ENCODE results near the gene SCLT1. TPM values are rescaled to one million over a fixed set of nuclear protein-coding genes. Genes with fewer than 3 reads are reported as not detected.

The SCLT1 gene
- total and polyA plus RNA-seq, 2 donors = 16.9 to 45.2 TPM

GRCh38 chr4:128879971-128880370, 213.4 kb downstream of the SCLT1 start:
- Histone ChIP-seq H3K9me3 (ENCODE audit: control insufficient read depth in 2 of 2, insufficient read depth in 1 of 2, low read length in 1 of 2) (no peaks in the 10 kb centered on the region), H3K36me3 (ENCODE audit: control insufficient read depth in 2 of 2, insufficient read depth in 2 of 2, low read length in 1 of 2) (peaks cover 0 to 14% of the 10 kb centered on the region in 2 donors), H3K27me3 (ENCODE audit: control insufficient read depth in 2 of 2, insufficient read depth in 1 of 2, low read length in 1 of 2) (no peaks in the 10 kb centered on the region), H3K4me1 (ENCODE audit: control insufficient read depth in 2 of 2, insufficient read depth in 2 of 2, low read length in 2 of 2) (no peaks in the 10 kb centered on the region), H3K27ac (ENCODE audit: low read depth in 1 of 2, low read length in 1 of 2) (no peak overlapping the region), H3K4me3 (ENCODE audit: low read length in 2 of 2) (no peak overlapping the region)
- no peak for DNase-seq (ENCODE audit: low read depth in 6 of 9, low spot score in 9 of 9)
- 96% methylated on average over 2 of the region's 2 CpGs for WGBS

- no peak overlapping the region for H3K27ac ChIP-seq (ENCODE audit: low read depth in 1 of 2, low read length in 1 of 2)
- H3K4me3 ChIP-seq (ENCODE audit: low read length in 2 of 2) = no peak overlapping the region
- H3K36me3 ChIP-seq (ENCODE audit: control insufficient read depth in 2 of 2, insufficient read depth in 2 of 2, low read length in 1 of 2) = peaks cover 0 to 16% of the 10 kb centered on the region in 2 donors
- H3K4me1 ChIP-seq (ENCODE audit: control insufficient read depth in 2 of 2, insufficient read depth in 2 of 2, low read length in 2 of 2) = no peaks in the 10 kb centered on the region
- H3K9me3 ChIP-seq (ENCODE audit: control insufficient read depth in 2 of 2, insufficient read depth in 1 of 2, low read length in 1 of 2) = no peaks in the 10 kb centered on the region
- 95% methylated on average over 2 of the region's 2 CpGs for WGBS
- DNase-seq (ENCODE audit: low read depth in 6 of 9, low spot score in 9 of 9) = no peak
- no peaks in the 10 kb centered on the region for H3K27me3 ChIP-seq (ENCODE audit: control insufficient read depth in 2 of 2, insufficient read depth in 1 of 2, low read length in 1 of 2)
These were observed 214.1 kb downstream of the SCLT1 start for GRCh38 chr4:128879283-128879682.

DNA sequence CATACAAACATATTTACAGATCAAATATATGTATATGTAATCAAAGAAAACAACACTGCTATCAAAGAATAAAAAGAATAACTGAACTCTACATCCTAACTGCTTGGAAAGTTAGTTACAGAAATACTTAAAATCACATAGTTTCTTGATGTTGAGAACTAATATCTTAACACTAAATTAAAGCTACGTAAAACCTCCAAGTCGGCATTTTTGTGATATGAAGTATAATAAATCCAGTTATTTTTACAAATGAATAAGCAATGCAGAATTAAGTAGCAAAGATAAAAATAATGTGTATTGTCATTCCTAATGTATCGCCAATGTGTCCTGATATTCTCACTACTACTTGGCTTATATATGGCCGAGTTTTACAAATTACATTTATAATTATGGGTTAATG, 215.4 kb downstream of the SCLT1 start:
- no peaks in the 10 kb centered on the region for H3K27me3 ChIP-seq (ENCODE audit: control insufficient read depth in 2 of 2, insufficient read depth in 1 of 2, low read length in 1 of 2)
- peaks cover under 1 to 22% of the 10 kb centered on the region in 2 donors for H3K36me3 ChIP-seq (ENCODE audit: control insufficient read depth in 2 of 2, insufficient read depth in 2 of 2, low read length in 1 of 2)
- H3K4me1 ChIP-seq (ENCODE audit: control insufficient read depth in 2 of 2, insufficient read depth in 2 of 2, low read length in 2 of 2) = no peaks in the 10 kb centered on the region
- H3K9me3 ChIP-seq (ENCODE audit: control insufficient read depth in 2 of 2, insufficient read depth in 1 of 2, low read length in 1 of 2) = no peaks in the 10 kb centered on the region
- 97% methylated on average over 4 of the region's 4 CpGs for WGBS
- H3K4me3 ChIP-seq (ENCODE audit: low read length in 2 of 2) = no peak overlapping the region
- H3K27ac ChIP-seq (ENCODE audit: low read depth in 1 of 2, low read length in 1 of 2) = no peak overlapping the region
- no peak for DNase-seq (ENCODE audit: low read depth in 6 of 9, low spot score in 9 of 9)

GRCh38 chr4:128876200-128876599, 217.1 kb downstream of the SCLT1 start:
- Histone ChIP-seq H3K36me3 (ENCODE audit: control insufficient read depth in 2 of 2, insufficient read depth in 2 of 2, low read length in 1 of 2) (peaks cover 13 to 40% of the 10 kb centered on the region in 2 donors), H3K9me3 (ENCODE audit: control insufficient read depth in 2 of 2, insufficient read depth in 1 of 2, low read length in 1 of 2) (no peaks in the 10 kb centered on the region), H3K4me1 (ENCODE audit: control insufficient read depth in 2 of 2, insufficient read depth in 2 of 2, low read length in 2 of 2) (no peaks in the 10 kb centered on the region), H3K27me3 (ENCODE audit: control insufficient read depth in 2 of 2, insufficient read depth in 1 of 2, low read length in 1 of 2) (no peaks in the 10 kb centered on the region), H3K27ac (ENCODE audit: low read depth in 1 of 2, low read length in 1 of 2) (no peak overlapping the region), H3K4me3 (ENCODE audit: low read length in 2 of 2) (no peak overlapping the region)
- 95% methylated on average over 2 of the region's 2 CpGs for WGBS
- no peak for DNase-seq (ENCODE audit: low read depth in 6 of 9, low spot score in 9 of 9)

DNA sequence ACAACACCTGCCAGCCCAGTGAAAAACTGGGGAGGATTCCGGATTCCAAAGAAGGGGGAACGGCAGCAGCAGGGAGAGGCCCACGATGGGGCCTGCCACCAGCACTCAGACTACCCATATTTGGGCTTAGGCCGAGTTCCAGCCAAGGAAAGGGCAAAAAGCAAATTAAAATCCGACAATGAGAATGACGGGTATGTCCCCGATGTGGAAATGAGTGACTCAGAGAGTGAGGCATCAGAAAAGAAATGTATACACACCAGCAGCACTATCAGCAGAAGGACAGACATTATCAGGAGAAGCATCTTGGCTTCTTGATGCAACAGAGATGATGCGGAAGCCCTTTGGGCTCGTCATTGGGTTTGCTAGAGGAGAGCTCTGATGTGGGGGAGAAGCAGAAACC, 221.4 kb downstream of the SCLT1 start:
- Histone ChIP-seq H3K4me1 (ENCODE audit: control insufficient read depth in 2 of 2, insufficient read depth in 2 of 2, low read length in 2 of 2) (no peaks in the 10 kb centered on the region), H3K4me3 (ENCODE audit: low read length in 2 of 2) (no peak overlapping the region), H3K9me3 (ENCODE audit: control insufficient read depth in 2 of 2, insufficient read depth in 1 of 2, low read length in 1 of 2) (no peaks in the 10 kb centered on the region), H3K36me3 (ENCODE audit: control insufficient read depth in 2 of 2, insufficient read depth in 2 of 2, low read length in 1 of 2) (peaks cover 32 to 79% of the 10 kb centered on the region in 2 donors), H3K27ac (ENCODE audit: low read depth in 1 of 2, low read length in 1 of 2) (no peak overlapping the region), H3K27me3 (ENCODE audit: control insufficient read depth in 2 of 2, insufficient read depth in 1 of 2, low read length in 1 of 2) (no peaks in the 10 kb centered on the region)
- no peak for DNase-seq (ENCODE audit: low read depth in 6 of 9, low spot score in 9 of 9)
- WGBS = 97% methylated on average over 9 of the region's 9 CpGs

GRCh38 chr4:128869776-128870509, 223.4 kb downstream of the SCLT1 start:
- Histone ChIP-seq H3K4me3 (ENCODE audit: low read length in 2 of 2) (no peak overlapping the region), H3K9me3 (ENCODE audit: control insufficient read depth in 2 of 2, insufficient read depth in 1 of 2, low read length in 1 of 2) (no peaks in the 10 kb centered on the region), H3K4me1 (ENCODE audit: control insufficient read depth in 2 of 2, insufficient read depth in 2 of 2, low read length in 2 of 2) (no peaks in the 10 kb centered on the region), H3K27me3 (ENCODE audit: control insufficient read depth in 2 of 2, insufficient read depth in 1 of 2, low read length in 1 of 2) (no peaks in the 10 kb centered on the region), H3K36me3 (ENCODE audit: control insufficient read depth in 2 of 2, insufficient read depth in 2 of 2, low read length in 1 of 2) (peaks cover 35 to 87% of the 10 kb centered on the region in 2 donors), H3K27ac (ENCODE audit: low read depth in 1 of 2, low read length in 1 of 2) (no peak overlapping the region)
- 94% methylated on average over 2 of the region's 2 CpGs for WGBS
- DNase-seq (ENCODE audit: low read depth in 6 of 9, low spot score in 9 of 9) = no peak

- Histone ChIP-seq H3K9me3 (ENCODE audit: control insufficient read depth in 2 of 2, insufficient read depth in 1 of 2, low read length in 1 of 2) (no peaks in the 10 kb centered on the region), H3K36me3 (ENCODE audit: control insufficient read depth in 2 of 2, insufficient read depth in 2 of 2, low read length in 1 of 2) (peaks cover 38 to 90% of the 10 kb centered on the region in 2 donors), H3K4me3 (ENCODE audit: low read length in 2 of 2) (no peak overlapping the region), H3K4me1 (ENCODE audit: control insufficient read depth in 2 of 2, insufficient read depth in 2 of 2, low read length in 2 of 2) (no peaks in the 10 kb centered on the region), H3K27ac (ENCODE audit: low read depth in 1 of 2, low read length in 1 of 2) (no peak overlapping the region), H3K27me3 (ENCODE audit: control insufficient read depth in 2 of 2, insufficient read depth in 1 of 2, low read length in 1 of 2) (no peaks in the 10 kb centered on the region)
- no peak for DNase-seq (ENCODE audit: low read depth in 6 of 9, low spot score in 9 of 9)
- WGBS = 98% methylated on average over 3 of the region's 3 CpGs
These were observed 224.6 kb downstream of the SCLT1 start for GRCh38 chr4:128868758-128869157.

DNA sequence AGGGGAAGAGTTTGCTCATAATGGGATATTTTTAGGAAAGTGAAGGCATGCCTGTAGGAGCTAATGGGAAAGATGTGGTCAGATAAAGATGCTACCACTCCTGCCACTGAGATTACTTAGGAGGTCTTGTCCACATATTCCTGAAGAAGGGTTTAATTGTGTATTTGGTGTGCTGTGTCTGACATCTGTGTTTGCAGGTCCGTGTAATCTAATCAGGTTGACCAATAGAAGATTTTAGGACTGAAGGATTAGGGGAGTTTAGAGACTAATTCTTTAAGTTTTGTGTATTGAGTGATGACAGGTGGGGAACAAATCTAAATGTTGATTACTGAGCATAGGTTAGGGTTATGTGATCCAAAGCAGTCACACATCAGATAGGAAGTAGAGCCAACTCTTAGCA, 226.6 kb downstream of the SCLT1 start:
- H3K27ac ChIP-seq (ENCODE audit: low read depth in 1 of 2, low read length in 1 of 2) = no peak overlapping the region
- H3K4me1 ChIP-seq (ENCODE audit: control insufficient read depth in 2 of 2, insufficient read depth in 2 of 2, low read length in 2 of 2) = peaks cover 0 to 16% of the 10 kb centered on the region in 2 donors
- no peaks in the 10 kb centered on the region for H3K9me3 ChIP-seq (ENCODE audit: control insufficient read depth in 2 of 2, insufficient read depth in 1 of 2, low read length in 1 of 2)
- H3K36me3 ChIP-seq (ENCODE audit: control insufficient read depth in 2 of 2, insufficient read depth in 2 of 2, low read length in 1 of 2) = peaks cover 40 to 91% of the 10 kb centered on the region in 2 donors
- no peak for DNase-seq (ENCODE audit: low read depth in 6 of 9, low spot score in 9 of 9)
- H3K4me3 ChIP-seq (ENCODE audit: low read length in 2 of 2) = no peak overlapping the region
- 99% methylated on average over 1 of the region's 1 CpG for WGBS
- no peaks in the 10 kb centered on the region for H3K27me3 ChIP-seq (ENCODE audit: control insufficient read depth in 2 of 2, insufficient read depth in 1 of 2, low read length in 1 of 2)

DNA sequence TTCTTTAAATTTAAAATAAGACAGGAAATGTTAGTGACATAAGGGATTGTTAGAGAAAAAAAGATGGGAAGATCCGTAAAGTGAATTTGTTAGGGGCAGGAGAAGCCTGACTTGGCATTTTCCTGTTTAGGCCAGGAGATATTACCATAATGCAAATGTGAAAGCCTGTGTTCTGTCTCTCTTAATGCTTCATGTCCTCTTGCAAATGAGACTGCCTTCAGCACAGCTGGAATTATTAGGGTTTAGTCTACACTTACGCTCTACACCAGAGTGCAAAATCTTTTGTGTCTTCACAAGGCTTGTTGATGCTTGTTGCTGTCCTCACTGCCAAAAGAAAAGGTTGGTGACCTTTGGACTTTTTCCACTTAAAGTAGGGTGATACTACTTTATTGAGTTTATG, 227.1 kb downstream of the SCLT1 start:
- Histone ChIP-seq H3K36me3 (ENCODE audit: control insufficient read depth in 2 of 2, insufficient read depth in 2 of 2, low read length in 1 of 2) (peaks cover 40 to 91% of the 10 kb centered on the region in 2 donors), H3K27me3 (ENCODE audit: control insufficient read depth in 2 of 2, insufficient read depth in 1 of 2, low read length in 1 of 2) (no peaks in the 10 kb centered on the region), H3K4me1 (ENCODE audit: control insufficient read depth in 2 of 2, insufficient read depth in 2 of 2, low read length in 2 of 2) (peaks cover 0 to 20% of the 10 kb centered on the region in 2 donors), H3K27ac (ENCODE audit: low read depth in 1 of 2, low read length in 1 of 2) (no peak overlapping the region), H3K9me3 (ENCODE audit: control insufficient read depth in 2 of 2, insufficient read depth in 1 of 2, low read length in 1 of 2) (no peaks in the 10 kb centered on the region), H3K4me3 (ENCODE audit: low read length in 2 of 2) (no peak overlapping the region)
- DNase-seq (ENCODE audit: low read depth in 6 of 9, low spot score in 9 of 9) = no peak
- over 99% methylated on average over 2 of the region's 2 CpGs for WGBS
